Natural killer cell treated with Interleukin-12 subunit alpha and Interleukin-12 subunit beta and Interleukin-15 and Interleukin-18, amount 100 ng/mL, for 72 hours (primary cell): Measurements from ENCODE around the gene MARCHF9. TPM values are rescaled to one million over a fixed set of nuclear protein-coding genes. Genes with fewer than 3 reads are reported as not detected.

Experiments
- ATAC-seq, 2 donors: fragments of 150-1000 bp; cut with Tn5 transposase in 1 of 2; sonication (Bioruptor Pico), chemical (Tn5 transposase) in 1 of 2; 2 replicates each; pipeline ENCODE4 v1.10.0; 2021
- DNase-seq: peaks from one replicate; pipeline ENCODE4 v3.0.0; 2022; ENCODE audit warnings: low spot score
- H3K27ac Mint-ChIP-seq, 2 donors: 1 replicate in 1 of 2; 2 replicates in 1 of 2; pipeline ENCODE4 v1.8.0; 2022; ENCODE audit warnings: mixed read lengths in 2 of 2, mild to moderate bottlenecking in 1 of 2, moderate library complexity in 1 of 2
- H3K27me3 Mint-ChIP-seq, 2 donors: 1 replicate in 1 of 2; 2 replicates in 1 of 2; pipeline ENCODE4 v1.8.0; 2022; ENCODE audit warnings: mixed read lengths in 2 of 2
- H3K36me3 Mint-ChIP-seq: one replicate; pipeline ENCODE4 v1.8.0; 2022; ENCODE audit warnings: mixed read lengths
- H3K4me1 Mint-ChIP-seq, 2 donors: 1 replicate in 1 of 2; 2 replicates in 1 of 2; pipeline ENCODE4 v1.8.0; 2022; ENCODE audit warnings: low read depth in 2 of 2, mixed read lengths in 2 of 2, mild to moderate bottlenecking in 1 of 2
- H3K4me3 Mint-ChIP-seq: one replicate; pipeline ENCODE4 v1.8.0; 2022; ENCODE audit warnings: mixed read lengths
- H3K9me3 Mint-ChIP-seq: 2 replicates; pipeline ENCODE4 v1.8.0; 2022; ENCODE audit warnings: mixed read lengths
- total RNA-seq, 2 donors: library from RNA; stranded (reverse); gene quantifications; one replicate each; pipeline ENCODE4 v1.2.3, GENCODE V29; 2022

MARCHF9 gene
- total RNA-seq, 2 donors from 2014 or later, result 15.8 to 17.0 TPM

DNA sequence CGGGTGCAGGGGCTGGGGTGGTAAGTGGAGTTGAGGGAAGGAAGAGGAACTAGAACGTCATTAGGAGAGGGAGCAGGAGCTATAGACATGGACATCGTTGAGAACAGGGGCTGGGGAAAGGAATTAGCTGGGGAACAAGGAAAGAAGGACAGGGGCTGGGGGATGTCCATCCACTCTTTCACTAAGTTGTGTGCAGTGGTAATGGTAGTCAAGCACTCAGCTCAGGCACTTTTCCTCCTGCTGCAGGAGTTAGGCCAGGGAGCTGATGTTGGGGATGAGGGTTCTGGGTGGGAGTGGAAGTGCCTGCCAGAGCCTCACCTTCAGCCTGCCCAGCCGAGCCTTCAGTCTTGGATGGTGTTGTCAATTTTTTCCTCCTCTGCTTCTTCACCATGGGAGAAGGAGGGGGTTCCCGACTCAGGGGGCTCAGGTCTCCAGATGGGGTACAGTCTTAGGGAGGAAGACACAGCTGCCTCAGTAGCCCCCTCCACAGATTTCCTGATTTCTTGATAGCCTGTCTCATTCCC, 25.5 kb upstream of the MARCHF9 start:
- H3K9me3 Mint-ChIP-seq, result no peaks in the 10 kb centered on the region
- peaks cover 4 to 5% of the 10 kb centered on the region in 2 donors for H3K4me1 Mint-ChIP-seq
- no peak overlapping the region for H3K4me3 Mint-ChIP-seq
- H3K36me3 Mint-ChIP-seq, result peaks cover 1% of the 10 kb centered on the region
- DNase-seq, result no peak
- H3K27me3 Mint-ChIP-seq, result no peaks in the 10 kb centered on the region
- no peak for ATAC-seq
- H3K27ac Mint-ChIP-seq, result no peak overlapping the region

GRCh38 chr12:57730336-57731067, 24.4 kb upstream of the MARCHF9 start:
- Mint-ChIP-seq H3K9me3 (no peaks in the 10 kb centered on the region), H3K4me3 (no peak overlapping the region), H3K27me3 (no peaks in the 10 kb centered on the region), H3K27ac (no peak overlapping the region), H3K4me1 (peaks cover 0 to 7% of the 10 kb centered on the region in 2 donors), H3K36me3 (peaks cover 8% of the 10 kb centered on the region)
- DNase-seq, result no peak
- no peak for ATAC-seq

GRCh38 chr12:57731411-57732080, 23.4 kb upstream of the MARCHF9 start:
- no peaks in the 10 kb centered on the region for H3K27me3 Mint-ChIP-seq
- no peak overlapping the region for H3K4me3 Mint-ChIP-seq
- peaks cover 2 to 6% of the 10 kb centered on the region in 2 donors for H3K4me1 Mint-ChIP-seq
- DNase-seq, result no peak
- H3K36me3 Mint-ChIP-seq, result peaks cover 8% of the 10 kb centered on the region
- H3K9me3 Mint-ChIP-seq, result no peaks in the 10 kb centered on the region
- no peak for ATAC-seq
- no peak overlapping the region for H3K27ac Mint-ChIP-seq

GRCh38 chr12:57732270-57732669, 22.6 kb upstream of the MARCHF9 start:
- no peak overlapping the region for H3K4me3 Mint-ChIP-seq
- no peaks in the 10 kb centered on the region for H3K9me3 Mint-ChIP-seq
- DNase-seq (no peak), ATAC-seq (no peak)
- peaks cover 8% of the 10 kb centered on the region for H3K36me3 Mint-ChIP-seq
- H3K27ac Mint-ChIP-seq, result peak overlapping the region in 1 of 2 donors; percentile 39
- peaks cover 6 to 10% of the 10 kb centered on the region in 2 donors for H3K4me1 Mint-ChIP-seq
- H3K27me3 Mint-ChIP-seq, result no peaks in the 10 kb centered on the region

DNA sequence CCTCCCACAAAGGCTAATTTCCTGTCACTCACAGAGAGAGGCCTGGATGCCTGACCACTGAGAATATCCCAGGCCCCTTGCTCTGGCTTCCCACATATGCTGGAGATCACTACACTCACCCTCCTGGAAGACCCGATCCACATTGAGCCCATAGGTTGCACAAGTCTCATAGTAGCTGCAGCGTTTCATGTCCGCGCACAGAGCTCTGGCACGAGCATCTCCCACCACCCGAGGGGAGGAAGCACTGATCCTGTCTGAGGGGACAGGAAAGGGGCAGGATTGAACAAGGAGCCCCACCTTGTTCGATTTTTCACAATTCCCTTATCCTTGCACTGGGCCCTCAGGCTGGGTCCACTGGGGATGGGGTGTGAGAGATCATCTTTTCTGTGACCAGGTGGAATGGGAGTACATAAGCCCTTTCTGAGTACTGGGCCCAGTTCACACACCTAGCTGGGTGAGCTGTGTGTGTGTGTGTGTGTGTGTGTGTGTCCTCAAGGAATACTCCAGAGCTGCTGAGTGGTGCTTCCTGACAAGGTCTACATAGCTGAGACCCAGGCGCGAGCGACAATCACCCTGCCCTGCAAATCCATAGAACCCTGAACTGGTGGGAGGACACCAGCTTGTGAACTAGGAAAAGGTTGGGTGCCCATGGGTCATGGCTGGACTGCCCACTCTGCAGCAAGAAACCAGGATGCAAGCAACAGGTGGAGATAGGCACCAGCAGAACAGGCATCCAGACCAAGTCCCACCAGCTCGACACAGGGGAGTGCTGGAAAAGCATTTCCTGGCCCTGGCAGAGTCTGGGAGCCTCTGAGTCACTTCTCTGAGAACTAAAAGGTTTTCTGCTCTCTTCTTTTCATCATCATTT, 21.9 kb upstream of the MARCHF9 start:
- Mint-ChIP-seq H3K27ac (peak overlapping the region in 1 of 2 donors; percentile 39), H3K27me3 (no peaks in the 10 kb centered on the region), H3K4me3 (no peak overlapping the region), H3K4me1 (peaks cover 6 to 10% of the 10 kb centered on the region in 2 donors), H3K9me3 (no peaks in the 10 kb centered on the region), H3K36me3 (peaks cover 8% of the 10 kb centered on the region)
- DNase-seq, result no peak
- ATAC-seq, result no peak

GRCh38 chr12:57733928-57734327, 21.0 kb upstream of the MARCHF9 start:
- DNase-seq, result no peak
- no peak overlapping the region for H3K27ac Mint-ChIP-seq
- no peak for ATAC-seq
- no peak overlapping the region for H3K4me3 Mint-ChIP-seq
- peaks cover 6 to 11% of the 10 kb centered on the region in 2 donors for H3K4me1 Mint-ChIP-seq
- peaks cover 8% of the 10 kb centered on the region for H3K36me3 Mint-ChIP-seq
- H3K27me3 Mint-ChIP-seq, result no peaks in the 10 kb centered on the region
- no peaks in the 10 kb centered on the region for H3K9me3 Mint-ChIP-seq

DNA sequence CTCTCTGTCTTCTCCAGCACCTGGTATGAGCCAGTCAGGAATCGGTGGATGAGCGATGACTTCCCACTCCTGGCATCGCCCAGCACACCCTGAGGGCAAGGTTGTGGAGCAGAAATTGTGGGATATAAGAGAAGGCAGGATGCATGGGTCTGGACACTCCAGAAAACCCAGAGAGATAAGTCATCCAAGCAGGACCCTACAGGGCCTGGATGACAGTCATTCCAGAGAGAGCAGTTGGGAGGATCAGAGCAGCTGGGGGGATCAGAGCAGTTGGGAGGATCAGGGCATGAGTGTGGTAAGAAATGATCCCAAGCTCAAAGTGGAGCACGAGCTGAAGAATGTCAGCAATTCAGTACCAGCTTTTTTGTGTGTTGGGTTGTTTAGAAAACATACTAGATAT, 20.3 kb upstream of the MARCHF9 start:
- Mint-ChIP-seq H3K9me3 (no peaks in the 10 kb centered on the region), H3K4me1 (peaks cover 12 to 17% of the 10 kb centered on the region in 2 donors), H3K4me3 (no peak overlapping the region), H3K27me3 (no peaks in the 10 kb centered on the region), H3K27ac (peak overlapping the region in 1 of 2 donors; percentile 28), H3K36me3 (peaks cover 8% of the 10 kb centered on the region)
- DNase-seq (no peak), ATAC-seq (no peak)

GRCh38 chr12:57735198-57735855, 19.6 kb upstream of the MARCHF9 start:
- Mint-ChIP-seq H3K9me3 (no peaks in the 10 kb centered on the region), H3K36me3 (peaks cover 8% of the 10 kb centered on the region), H3K27ac (no peak overlapping the region), H3K27me3 (no peaks in the 10 kb centered on the region), H3K4me1 (peaks cover 13 to 18% of the 10 kb centered on the region in 2 donors), H3K4me3 (no peak overlapping the region)
- DNase-seq, result no peak
- ATAC-seq, result no peak

GRCh38 chr12:57735952-57736740, 18.8 kb upstream of the MARCHF9 start:
- Mint-ChIP-seq H3K9me3 (no peaks in the 10 kb centered on the region), H3K27me3 (no peaks in the 10 kb centered on the region), H3K4me3 (no peak overlapping the region), H3K36me3 (peaks cover 8% of the 10 kb centered on the region), H3K27ac (peak overlapping the region in 1 of 2 donors; percentile 57), H3K4me1 (peaks cover 21 to 25% of the 10 kb centered on the region in 2 donors)
- DNase-seq (no peak), ATAC-seq (no peak)

GRCh38 chr12:57736741-57737466, 18.0 kb upstream of the MARCHF9 start:
- no peak overlapping the region for H3K4me3 Mint-ChIP-seq
- ATAC-seq, result no peak
- DNase-seq, result no peak
- no peaks in the 10 kb centered on the region for H3K9me3 Mint-ChIP-seq
- H3K4me1 Mint-ChIP-seq, result peaks cover 28 to 32% of the 10 kb centered on the region in 2 donors
- peaks cover 8% of the 10 kb centered on the region for H3K36me3 Mint-ChIP-seq
- peak overlapping the region in 1 of 2 donors; percentile 57 for H3K27ac Mint-ChIP-seq
- H3K27me3 Mint-ChIP-seq, result no peaks in the 10 kb centered on the region

GRCh38 chr12:57737467-57738460, 17.1 kb upstream of the MARCHF9 start:
- Mint-ChIP-seq H3K36me3 (peaks cover 8% of the 10 kb centered on the region), H3K4me1 (peaks cover 34 to 39% of the 10 kb centered on the region in 2 donors), H3K27ac (no peak overlapping the region), H3K9me3 (no peaks in the 10 kb centered on the region), H3K4me3 (no peak overlapping the region), H3K27me3 (no peaks in the 10 kb centered on the region)
- DNase-seq, result no peak
- no peak for ATAC-seq
